ENCODE results near the gene SH2D6. TPM values are rescaled to one million over a fixed set of nuclear protein-coding genes. Genes with fewer than 3 reads are reported as not detected.

SH2D6 gene
- total and polyA plus RNA-seq, 7 donors: 0.25 to 1.4 (median 0.70) TPM; not detected in 1

DNA sequence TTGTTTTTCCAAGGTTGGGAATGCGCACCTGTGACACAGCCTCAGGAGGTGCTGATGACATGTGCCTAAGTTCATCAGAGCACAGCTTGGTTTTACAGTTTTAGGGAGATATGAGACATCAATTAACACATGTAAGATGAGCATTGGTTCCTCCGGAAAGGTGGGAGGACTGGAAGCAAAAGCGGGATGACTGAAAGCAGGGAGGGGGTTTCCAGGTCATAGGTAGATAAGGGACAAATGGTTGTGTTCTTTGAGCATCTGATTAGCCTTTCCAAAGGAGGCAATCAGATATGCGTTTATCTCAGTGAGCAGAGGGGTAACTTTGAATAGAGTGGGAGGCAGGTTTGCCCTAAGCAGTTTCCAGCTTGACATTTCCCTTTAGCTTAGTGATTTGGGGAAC, 34.7 kb upstream of the SH2D6 start:
- WGBS, 3 donors: 84 to 96% (median 87%) methylated on average over 4 of the region's 4 CpGs
- Histone ChIP-seq H3K4me3 (no peak overlapping the region), H3K36me3 (ENCODE audit: insufficient read depth in 1 of 2, low read depth in 1 of 2) (peaks cover 2 to 75% of the 10 kb centered on the region in 2 donors), H3K4me1 (no peaks in the 10 kb centered on the region), H3K9me3 (no peaks in the 10 kb centered on the region), H3K27me3 (ENCODE audit: insufficient read depth in 3 of 3, low read length in 2 of 3) (no peaks in the 10 kb centered on the region), H3K27ac (peak overlapping the region; percentile 27)
- DNase-seq: no peak
- no peak for ATAC-seq
- intact Hi-C loops (cut with DNase I): no loop called here
- TF ChIP-seq, protein P1, sequence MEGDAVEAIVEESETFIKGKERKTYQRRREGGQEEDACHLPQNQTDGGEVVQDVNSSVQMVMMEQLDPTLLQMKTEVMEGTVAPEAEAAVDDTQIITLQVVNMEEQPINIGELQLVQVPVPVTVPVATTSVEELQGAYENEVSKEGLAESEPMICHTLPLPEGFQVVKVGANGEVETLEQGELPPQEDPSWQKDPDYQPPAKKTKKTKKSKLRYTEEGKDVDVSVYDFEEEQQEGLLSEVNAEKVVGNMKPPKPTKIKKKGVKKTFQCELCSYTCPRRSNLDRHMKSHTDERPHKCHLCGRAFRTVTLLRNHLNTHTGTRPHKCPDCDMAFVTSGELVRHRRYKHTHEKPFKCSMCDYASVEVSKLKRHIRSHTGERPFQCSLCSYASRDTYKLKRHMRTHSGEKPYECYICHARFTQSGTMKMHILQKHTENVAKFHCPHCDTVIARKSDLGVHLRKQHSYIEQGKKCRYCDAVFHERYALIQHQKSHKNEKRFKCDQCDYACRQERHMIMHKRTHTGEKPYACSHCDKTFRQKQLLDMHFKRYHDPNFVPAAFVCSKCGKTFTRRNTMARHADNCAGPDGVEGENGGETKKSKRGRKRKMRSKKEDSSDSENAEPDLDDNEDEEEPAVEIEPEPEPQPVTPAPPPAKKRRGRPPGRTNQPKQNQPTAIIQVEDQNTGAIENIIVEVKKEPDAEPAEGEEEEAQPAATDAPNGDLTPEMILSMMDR (IDR thresholded peaks at IDR 0.05): no peak

- H3K4me3 ChIP-seq: no peak overlapping the region
- DNase-seq: peak in 1 of 2 donors; percentile 20
- peaks cover 2 to 75% of the 10 kb centered on the region in 2 donors for H3K36me3 ChIP-seq (ENCODE audit: insufficient read depth in 1 of 2, low read depth in 1 of 2)
- no peaks in the 10 kb centered on the region for H3K27me3 ChIP-seq (ENCODE audit: insufficient read depth in 3 of 3, low read length in 2 of 3)
- intact Hi-C loops (cut with DNase I): no loop called here
- no peaks in the 10 kb centered on the region for H3K4me1 ChIP-seq
- H3K9me3 ChIP-seq: no peaks in the 10 kb centered on the region
- no peak overlapping the region for H3K27ac ChIP-seq
- WGBS, 3 donors: 67 to 71% (median 70%) methylated on average over 2 of the region's 2 CpGs
- no peak for ATAC-seq
- TF ChIP-seq, protein P1 (IDR thresholded peaks at IDR 0.05): no peak
Observed at GRCh38 chr2:85385746-85386145, 32.8 kb upstream of the SH2D6 start.

DNA sequence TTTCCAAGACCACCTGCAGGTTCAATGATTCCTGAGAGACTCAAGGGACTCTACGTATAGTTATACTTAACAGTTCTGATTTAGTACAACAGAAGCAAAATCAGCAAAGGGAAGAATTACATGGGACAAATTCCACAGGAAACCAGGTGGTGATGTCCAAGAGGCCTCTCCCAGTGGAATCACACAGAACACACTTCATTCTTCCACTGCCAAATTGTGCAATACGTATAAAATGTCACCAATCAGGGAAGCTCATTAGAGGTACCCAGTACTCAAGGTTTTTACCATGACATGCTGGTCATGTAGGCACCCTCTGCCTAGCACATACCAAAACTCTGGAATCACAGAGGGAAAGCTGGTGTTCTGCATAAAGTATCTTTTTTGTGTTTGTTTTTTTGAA, 30.8 kb upstream of the SH2D6 start:
- no peaks in the 10 kb centered on the region for H3K4me1 ChIP-seq
- WGBS, 3 donors: 80 to 87% (median 81%) methylated on average over 2 of the region's 2 CpGs
- no peaks in the 10 kb centered on the region for H3K27me3 ChIP-seq (ENCODE audit: insufficient read depth in 3 of 3, low read length in 2 of 3)
- peaks cover 2 to 79% of the 10 kb centered on the region in 2 donors for H3K36me3 ChIP-seq (ENCODE audit: insufficient read depth in 1 of 2, low read depth in 1 of 2)
- ATAC-seq (no peak), DNase-seq (peak in 1 of 2 donors; percentile 5)
- H3K27ac ChIP-seq: no peak overlapping the region
- TF ChIP-seq, protein P1 (IDR thresholded peaks at IDR 0.05): no peak
- intact Hi-C loops (cut with DNase I): no loop called here
- H3K9me3 ChIP-seq: no peaks in the 10 kb centered on the region
- H3K4me3 ChIP-seq: no peak overlapping the region

- intact Hi-C loops (cut with DNase I): no loop called here
- H3K4me1 ChIP-seq: peaks cover 5% of the 10 kb centered on the region
- no peaks in the 10 kb centered on the region for H3K9me3 ChIP-seq
- H3K4me3 ChIP-seq: no peak overlapping the region
- DNase-seq: peak in 1 of 2 donors; percentile 48
- no peak for ATAC-seq
- TF ChIP-seq, protein P1 (IDR thresholded peaks at IDR 0.05): no peak
- H3K27me3 ChIP-seq (ENCODE audit: insufficient read depth in 3 of 3, low read length in 2 of 3): no peaks in the 10 kb centered on the region
- no peak overlapping the region for H3K27ac ChIP-seq
- H3K36me3 ChIP-seq (ENCODE audit: insufficient read depth in 1 of 2, low read depth in 1 of 2): peaks cover 2 to 74% of the 10 kb centered on the region in 2 donors
- WGBS, 3 donors: 83 to 86% (median 83%) methylated on average over 9 of the region's 9 CpGs
Observed at GRCh38 chr2:85388878-85389538, 29.5 kb upstream of the SH2D6 start.
